H1 (cell line): ENCODE data around the gene INIP. TPM values are rescaled to one million over a fixed set of nuclear protein-coding genes. Genes with fewer than 3 reads are reported as not detected.

Experiments used
- CTCF ChIA-PET: fragments of 300-600 bp; sonication (Branson Sonifier 250); formaldehyde crosslinking; loops from one replicate; lab custom pipeline; 2021; ENCODE audit not compliant: partially characterized antibody; lab: Charles Lee
- POLR2A ChIA-PET: fragments of 300-600 bp; sonication (Branson Sonifier 250); formaldehyde crosslinking; loops from one replicate; lab custom pipeline; 2021; ENCODE audit warnings: inconsistent platforms; ENCODE audit not compliant: partially characterized antibody; lab: Charles Lee
- DNase-seq, 2 experiments: peaks; one replicate each; pipeline versions ENCODE4 v3.0.0 to v3.0.0-alpha.2; 2010 to 2022; ENCODE audit warnings: low spot score in 2 of 2, low read depth in 1 of 2, mixed read lengths in 1 of 2
- FAIRE-seq: peaks from 2 replicates; lab custom pipeline; 2011; peaks lifted over from hg19 to GRCh38; lab: Jason Lieb, UNC
- H2AFZ ChIP-seq: 2 replicates; pipeline ENCODE4 v1.8.1; 2012; ENCODE audit warnings: low read length, inconsistent platforms
- H2AK5ac ChIP-seq: 2 replicates; pipeline ENCODE4 v1.6.1; 2013; ENCODE audit warnings: low read depth, low read length
- H2BK120ac ChIP-seq: replicated peaks from 2 replicates; pipeline ENCODE3; 2013; ENCODE audit warnings: low read depth, low read length, inconsistent platforms
- H2BK12ac ChIP-seq: 2 replicates; pipeline ENCODE4 v1.6.1; 2013; ENCODE audit warnings: low read depth, low read length
- H2BK15ac ChIP-seq: 2 replicates; pipeline ENCODE4 v1.6.1; 2013; ENCODE audit warnings: low read length
- H2BK20ac ChIP-seq: 2 replicates; pipeline ENCODE4 v1.6.1; 2013; ENCODE audit warnings: low read length
- H2BK5ac ChIP-seq: 2 replicates; pipeline ENCODE4 v1.6.1; 2013; ENCODE audit warnings: low read depth, low read length
- H3K14ac ChIP-seq: 2 replicates; pipeline ENCODE4 v1.6.1; 2013; ENCODE audit warnings: inconsistent platforms; ENCODE audit not compliant: insufficient read length
- H3K18ac ChIP-seq: 2 replicates; pipeline ENCODE4 v1.6.1; 2013; ENCODE audit warnings: low read length; ENCODE audit errors: extremely low read depth
- H3K23ac ChIP-seq: 2 replicates; pipeline ENCODE4 v1.6.1; 2013; ENCODE audit warnings: inconsistent platforms; ENCODE audit not compliant: insufficient read length
- H3K23me2 ChIP-seq: 2 replicates; pipeline ENCODE4 v1.6.1; 2013; ENCODE audit warnings: low read depth, low read length
- H3K27ac ChIP-seq: 2 replicates; pipeline ENCODE4 v1.6.1; 2011; ENCODE audit warnings: low read depth, low read length, inconsistent platforms
- H3K27me3 ChIP-seq, 4 experiments: replicated peaks in 1 of 4; 1 replicate in 1 of 4; 2 replicates in 3 of 4; pipeline versions ENCODE4 v1.6.1 to v1.8.1; 2011 to 2013; ENCODE audit warnings: low read length in 3 of 4, mild to moderate bottlenecking in 3 of 4, inconsistent platforms in 2 of 4, mixed read lengths in 2 of 4, moderate library complexity in 1 of 4; ENCODE audit not compliant: control insufficient read depth in 3 of 4, insufficient read depth in 3 of 4; ENCODE audit errors: extremely low read depth in 1 of 4
- H3K36me3 ChIP-seq, 4 experiments: 2 replicates each; pipeline versions ENCODE4 v1.6.1 to v1.8.1; 2011 to 2013; ENCODE audit warnings: mild to moderate bottlenecking in 4 of 4, low read length in 3 of 4, moderate library complexity in 2 of 4, control low read depth in 1 of 4, inconsistent platforms in 1 of 4; ENCODE audit not compliant: insufficient read depth in 4 of 4, control insufficient read depth in 2 of 4
- H3K4ac ChIP-seq: replicated peaks from 2 replicates; pipeline ENCODE3; 2013; ENCODE audit warnings: low read length, low read depth, mixed read lengths, inconsistent platforms; ENCODE audit not compliant: insufficient read length
- H3K4me1 ChIP-seq, 4 experiments: replicated peaks in 1 of 4; 1 replicate in 1 of 4; 2 replicates in 3 of 4; pipeline versions ENCODE4 v1.6.1 to v1.8.1; 2011 to 2013; ENCODE audit warnings: low read length in 3 of 4, inconsistent platforms in 2 of 4, mixed read lengths in 1 of 4; ENCODE audit not compliant: insufficient read depth in 4 of 4, control insufficient read depth in 3 of 4
- H3K4me2 ChIP-seq, 2 experiments: 2 replicates each; pipeline versions ENCODE4 v1.6.1 to v1.8.1; 2011 to 2013; ENCODE audit warnings: low read depth in 2 of 2, low read length in 2 of 2, control low read depth in 1 of 2, inconsistent platforms in 1 of 2, mild to moderate bottlenecking in 1 of 2; ENCODE audit not compliant: insufficient read depth in 1 of 2
- H3K4me3 ChIP-seq, 4 experiments: fragments of 200-600, 300-600 bp in 1 of 4; sonication (generic), shearing (Covaris generic), sonication (Bioruptor Twin) in 1 of 4; 2 replicates each; pipeline versions ENCODE4 v1.5.1 to v1.8.1; 2011 to 2016; ENCODE audit warnings: low read length in 4 of 4, low read depth in 3 of 4, control low read depth in 2 of 4, inconsistent platforms in 2 of 4, mild to moderate bottlenecking in 2 of 4, mixed read lengths in 1 of 4, moderate library complexity in 1 of 4; ENCODE audit not compliant: insufficient read depth in 2 of 4; ENCODE audit errors: extremely low read depth in 1 of 4
- H3K56ac ChIP-seq: replicated peaks from 2 replicates; pipeline ENCODE3; 2013; ENCODE audit warnings: low read depth, mild to moderate bottlenecking, mixed read lengths, low read length, inconsistent platforms; ENCODE audit not compliant: insufficient read length
- H3K79me1 ChIP-seq: 2 replicates; pipeline ENCODE4 v1.6.1; 2013; ENCODE audit warnings: low read depth, low read length, control low read depth
- H3K79me2 ChIP-seq, 2 experiments: 2 replicates each; pipeline versions ENCODE4 v1.6.1 to v1.8.1; 2012 to 2013; ENCODE audit warnings: low read length in 2 of 2, mild to moderate bottlenecking in 2 of 2, inconsistent platforms in 1 of 2; ENCODE audit not compliant: insufficient read depth in 2 of 2, control insufficient read depth in 1 of 2
- H3K9ac ChIP-seq, 4 experiments: replicated peaks in 1 of 4; 1 replicate in 1 of 4; 2 replicates in 3 of 4; pipeline versions ENCODE4 v1.6.1 to v1.8.1; 2011 to 2013; ENCODE audit warnings: low read depth in 3 of 4, low read length in 3 of 4, control low read depth in 2 of 4, mild to moderate bottlenecking in 2 of 4, moderate library complexity in 2 of 4, inconsistent platforms in 1 of 4; ENCODE audit errors: extremely low read depth in 1 of 4
- H3K9me3 ChIP-seq, 2 experiments: 2 replicates each; pipeline versions ENCODE4 v1.6.1 to v1.8.1; 2012 to 2013; ENCODE audit warnings: mild to moderate bottlenecking in 2 of 2, moderate library complexity in 2 of 2, control low read depth in 1 of 2, inconsistent platforms in 1 of 2, low read depth in 1 of 2, low read length in 1 of 2, mixed read lengths in 1 of 2; ENCODE audit not compliant: insufficient read depth in 2 of 2
- H4K20me1 ChIP-seq, 2 experiments: replicated peaks in 1 of 2; 2 replicates each; pipeline versions ENCODE3 to v1.8.1; 2011 to 2013; ENCODE audit warnings: inconsistent platforms in 2 of 2, low read length in 2 of 2, mild to moderate bottlenecking in 1 of 2; ENCODE audit not compliant: insufficient read depth in 2 of 2, control insufficient read depth in 1 of 2
- H4K5ac ChIP-seq: 2 replicates; pipeline ENCODE4 v1.6.1; 2013; ENCODE audit warnings: low read length, low read depth, mixed read lengths, inconsistent platforms; ENCODE audit not compliant: insufficient read length
- H4K8ac ChIP-seq: 2 replicates; pipeline ENCODE4 v1.8.0; 2013; ENCODE audit warnings: mild to moderate bottlenecking, moderate library complexity, low read length, inconsistent platforms; ENCODE audit not compliant: insufficient read depth; ENCODE audit errors: extremely low read depth
- H4K91ac ChIP-seq: replicated peaks from 2 replicates; pipeline ENCODE3; 2013; ENCODE audit warnings: low read length, mixed read lengths, inconsistent platforms; ENCODE audit not compliant: insufficient read length
- BRCA1 ChIP-seq: IDR thresholded peaks from 2 replicates; pipeline ENCODE4 v1.6.1; 2012; ENCODE audit warnings: low read depth, low read length, improper control_type of control experiment
- USF2 ChIP-seq: IDR thresholded peaks from 2 replicates; pipeline ENCODE4 v1.6.1; 2011; ENCODE audit warnings: low read length, improper control_type of control experiment
- WGBS, 2 experiments: shearing (Covaris generic) in 1 of 2; methylation state at CpG; one replicate each; pipeline versions ENCODE4 v1.1.6 to v1.1.7; 2013 to 2015; ENCODE audit warnings: low lambda C conversion rate in 2 of 2, mixed read lengths in 2 of 2, inconsistent platforms in 1 of 2, low coverage in 1 of 2, missing lambda C conversion rate in 1 of 2; ENCODE audit not compliant: insufficient replicate concordance in 2 of 2, insufficient coverage in 1 of 2, insufficient read length in 1 of 2; ENCODE audit errors: extremely low coverage in 1 of 2, missing lambda C conversion rate in 1 of 2; 5-methylcytosine and 5-hydroxymethylcytosine counted together
- polyA plus RNA-seq, 7 experiments: library from polyadenylated mRNA; depleted of rRNA in 3 of 7; stranded (reverse) in 5 of 7; unstranded in 2 of 7; fragments of >200 nt in 5 of 7; fragments of 200-250 nt in 2 of 7; gene quantifications; 1 replicate in 5 of 7; 2 replicates in 1 of 7; 4 replicates in 1 of 7; pipeline versions ENCODE4 v1.2.1 to v1.2.3, GENCODE V29; 2011 to 2013; ENCODE audit warnings: missing spikeins in 2 of 7, mixed read lengths in 2 of 7
- total RNA-seq: library from RNA; stranded (reverse); fragmentation: NEBNext Ultra II Directional; extraction: Animal tissue kit (Norgen Biotek cat#: 25700); gene quantifications from 2 replicates; pipeline ENCODE4 v1.2.1, GENCODE V29; 2021
- TF ChIP-seq, protein P1 (sequence below): IDR thresholded peaks from 2 replicates; pipeline ENCODE4 v1.6.1; 2012; ENCODE audit warnings: inconsistent platforms

Gene INIP
- total and polyA plus RNA-seq, 2 of the 8 experiments (the other 6 are each of a cell fraction or from before 2014, with no cell fraction given): 10.7 to 18.3 TPM

- Histone ChIP-seq H3K23ac (no peak overlapping the region), H2BK120ac (no peak overlapping the region), H2BK5ac (no peak overlapping the region), H2AFZ (no peak overlapping the region), H3K9me3 (no peaks in the 10 kb centered on the region), H3K79me1 (no peaks in the 10 kb centered on the region), H3K23me2 (no peaks in the 10 kb centered on the region), H3K27ac (no peak overlapping the region), H2BK20ac (no peak overlapping the region), H2BK15ac (no peak overlapping the region), H4K8ac (no peak overlapping the region), H3K4me3 (no peak overlapping the region), H3K4me2 (no peak overlapping the region), H3K56ac (no peak overlapping the region), H3K4ac (no peak overlapping the region), H2BK12ac (no peak overlapping the region), H3K18ac (no peak overlapping the region), H2AK5ac (no peak overlapping the region), H3K4me1 (no peaks in the 10 kb centered on the region), H3K9ac (no peak overlapping the region), H3K14ac (no peak overlapping the region), H3K27me3 (no peaks in the 10 kb centered on the region), H4K20me1 (no peaks in the 10 kb centered on the region), H3K36me3 (no peaks in the 10 kb centered on the region), H3K79me2 (no peaks in the 10 kb centered on the region), H4K5ac (no peak overlapping the region), H4K91ac (no peak overlapping the region)
- DNase-seq: no peak
- 99% methylated on average over 4 of the region's 4 CpGs; no CpG with 5 or more reads in 1 of the 2 experiments for WGBS, 2 experiments
- TF ChIP-seq, protein P1, sequence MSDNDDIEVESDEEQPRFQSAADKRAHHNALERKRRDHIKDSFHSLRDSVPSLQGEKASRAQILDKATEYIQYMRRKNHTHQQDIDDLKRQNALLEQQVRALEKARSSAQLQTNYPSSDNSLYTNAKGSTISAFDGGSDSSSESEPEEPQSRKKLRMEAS: no peak
- no peak for TF ChIP-seq BRCA1
- no peak for TF ChIP-seq USF2
- ChIA-PET POLR2A (interaction anchor here (0.9 to 1.5 kb wide), 2 partner anchors 8 to 9 kb away, joined by 3 to 4 read pairs; partner anchors contain the start of gene INIP), CTCF (interaction anchor here (1.1 to 1.5 kb wide), 3 partner anchors 11 to 161 kb away, joined by 3 read pairs; no protein-coding TSS in a partner anchor)
- no peak for FAIRE-seq
Measured at GRCh38 chr9:112726428-112726827, 8.5 kb upstream of the INIP start.
